ENCODE data around the gene FGF1. TPM values are rescaled to one million over a fixed set of nuclear protein-coding genes. Genes with fewer than 3 reads are reported as not detected.

Gene FGF1
- polyA plus RNA-seq, 3 donors, result not detected

GRCh38 chr5:142658278-142658677 is 27.6 kb downstream of the FGF1 start:
- Histone ChIP-seq H3K4me3 (replicated peaks in 1 of 3; ENCODE audit: low read depth in 2 of 3, low read length in 3 of 3) (no peak overlapping the region), H3K27me3 (ENCODE audit: control insufficient read depth in 2 of 2, insufficient read depth in 2 of 2, low read length in 2 of 2) (peaks cover 3 to 10% of the 10 kb centered on the region in 2 donors), H3K4me1 (ENCODE audit: control insufficient read depth in 1 of 2, insufficient read depth in 2 of 2, low read length in 2 of 2) (no peaks in the 10 kb centered on the region), H4K20me1 (ENCODE audit: insufficient read depth, low read length) (no peaks in the 10 kb centered on the region), H3K27ac (ENCODE audit: low read depth in 1 of 2, low read length in 2 of 2) (no peak overlapping the region), H3K9me3 (replicated peaks in 1 of 2; ENCODE audit: control insufficient read depth in 1 of 2, insufficient read depth in 1 of 2, low read length in 2 of 2) (no peaks in the 10 kb centered on the region), H2AFZ (ENCODE audit: insufficient read depth, low read depth, low read length, poor library complexity, severe bottlenecking) (no peak overlapping the region), H3K9ac (ENCODE audit: insufficient read depth, low read length, poor library complexity, severe bottlenecking) (no peak overlapping the region), H3K79me2 (ENCODE audit: insufficient read depth, low read length) (no peaks in the 10 kb centered on the region), H3K4me2 (replicated peaks; ENCODE audit: extremely low read depth, low read length, poor library complexity, severe bottlenecking) (no peak overlapping the region), H3K36me3 (replicated peaks in 1 of 2; ENCODE audit: control insufficient read depth in 1 of 2, insufficient read depth in 2 of 2, low read length in 2 of 2) (no peaks in the 10 kb centered on the region)
- Mint-ChIP-seq H3K27ac (no peak overlapping the region), H3K9me3 (peaks cover 0 to 6% (median 0%) of the 10 kb centered on the region in 7 donors), H3K36me3 (no peaks in the 10 kb centered on the region), H3K4me1 (no peaks in the 10 kb centered on the region), H3K4me3 (no peak overlapping the region), H3K27me3 (ENCODE audit: low read depth in 3 of 3) (peaks cover 6 to 18% (median 15%) of the 10 kb centered on the region in 3 donors)
- intact Hi-C loops (cut with micrococcal nuclease), result loop anchor here in 1 of 2 donors (5.0 kb wide), 2 partner anchors 44 to 229 kb away; no protein-coding TSS in a partner anchor
- WGBS (ENCODE audit: insufficient coverage), result 100% methylated on average over 2 of the region's 2 CpGs
- TF ChIP-seq CTCF (IDR thresholded peaks at IDR 0.05), result no peak
- no peak for DNase-seq

- no peak overlapping the region for H3K4me3 ChIP-seq (replicated peaks in 1 of 3; ENCODE audit: low read depth in 2 of 3, low read length in 3 of 3)
- no peaks in the 10 kb centered on the region for H3K79me2 ChIP-seq (ENCODE audit: insufficient read depth, low read length)
- no peak for TF ChIP-seq CTCF (IDR thresholded peaks at IDR 0.05)
- DNase-seq, result no peak
- H3K27ac ChIP-seq (ENCODE audit: low read depth in 1 of 2, low read length in 2 of 2), result no peak overlapping the region
- peaks cover 0 to 6% (median 0%) of the 10 kb centered on the region in 7 donors for H3K9me3 Mint-ChIP-seq
- intact Hi-C loops (cut with micrococcal nuclease), result loop anchor here in 1 of 2 donors (5.0 kb wide), 2 partner anchors 45 to 230 kb away; no protein-coding TSS in a partner anchor
- H3K4me2 ChIP-seq (replicated peaks; ENCODE audit: extremely low read depth, low read length, poor library complexity, severe bottlenecking), result no peak overlapping the region
- no peaks in the 10 kb centered on the region for H3K4me1 Mint-ChIP-seq
- peaks cover 6 to 18% (median 15%) of the 10 kb centered on the region in 3 donors for H3K27me3 Mint-ChIP-seq (ENCODE audit: low read depth in 3 of 3)
- no peaks in the 10 kb centered on the region for H3K4me1 ChIP-seq (ENCODE audit: control insufficient read depth in 1 of 2, insufficient read depth in 2 of 2, low read length in 2 of 2)
- H3K36me3 Mint-ChIP-seq, result no peaks in the 10 kb centered on the region
- H3K27ac Mint-ChIP-seq, result peak overlapping the region in 1 of 7 donors; percentile 10
- H3K9me3 ChIP-seq (replicated peaks in 1 of 2; ENCODE audit: control insufficient read depth in 1 of 2, insufficient read depth in 1 of 2, low read length in 2 of 2), result no peaks in the 10 kb centered on the region
- no peak overlapping the region for H3K9ac ChIP-seq (ENCODE audit: insufficient read depth, low read length, poor library complexity, severe bottlenecking)
- peaks cover 3 to 10% of the 10 kb centered on the region in 2 donors for H3K27me3 ChIP-seq (ENCODE audit: control insufficient read depth in 2 of 2, insufficient read depth in 2 of 2, low read length in 2 of 2)
- no peak overlapping the region for H3K4me3 Mint-ChIP-seq
- no peaks in the 10 kb centered on the region for H4K20me1 ChIP-seq (ENCODE audit: insufficient read depth, low read length)
- WGBS (ENCODE audit: insufficient coverage), result 97% methylated on average over 5 of the region's 8 CpGs
- H3K36me3 ChIP-seq (replicated peaks in 1 of 2; ENCODE audit: control insufficient read depth in 1 of 2, insufficient read depth in 2 of 2, low read length in 2 of 2), result no peaks in the 10 kb centered on the region
- no peak overlapping the region for H2AFZ ChIP-seq (ENCODE audit: insufficient read depth, low read depth, low read length, poor library complexity, severe bottlenecking)
Measured at GRCh38 chr5:142657446-142657845, 28.4 kb downstream of the FGF1 start.

Data from CD14-positive monocyte (primary cell).